Neural cell (in vitro differentiated cells): ENCODE data around the gene CADPS2. TPM values are rescaled to one million over a fixed set of nuclear protein-coding genes. Genes with fewer than 3 reads are reported as not detected.

Experiments
- H2AFZ ChIP-seq: fragments of 200-600, 300-800 bp; sonication (generic), shearing (Covaris generic); 2 replicates; pipeline ENCODE4 v1.6.0; 2014; ENCODE audit warnings: low read depth, mild to moderate bottlenecking, antibody characterized with exemption, low read length, moderate library complexity
- H3F3A ChIP-seq: fragments of 200-600 bp; shearing (Covaris generic); 2 replicates; pipeline ENCODE4 v1.6.1; 2016; ENCODE audit warnings: mild to moderate bottlenecking, moderate library complexity, mixed read lengths, antibody characterized with exemption, low read length; ENCODE audit not compliant: insufficient read depth, poor library complexity, severe bottlenecking
- H3K27ac ChIP-seq: fragments of 200-600, 300-800 bp; sonication (generic), shearing (Covaris generic); 2 replicates; pipeline ENCODE4 v1.5.1; 2014; ENCODE audit warnings: mild to moderate bottlenecking, low read length, moderate library complexity
- H3K27me3 ChIP-seq: fragments of 300-800, 200-600 bp; sonication (generic), shearing (Covaris generic); 2 replicates; pipeline ENCODE4 v1.6.0; 2014; ENCODE audit warnings: mild to moderate bottlenecking, low read depth, low read length, moderate library complexity; ENCODE audit not compliant: insufficient read depth
- H3K36me3 ChIP-seq: fragments of 300-800, 200-600 bp; sonication (generic), shearing (Covaris generic); 2 replicates; pipeline ENCODE4 v1.5.1; 2014; ENCODE audit warnings: mild to moderate bottlenecking, antibody characterized with exemption, low read length, moderate library complexity; ENCODE audit not compliant: insufficient read depth
- H3K4me2 ChIP-seq: fragments of 300-800, 200-600 bp; sonication (generic), shearing (Covaris generic); 2 replicates; pipeline ENCODE4 v1.6.0; 2014; ENCODE audit warnings: mild to moderate bottlenecking, low read length
- H3K4me3 ChIP-seq: fragments of 300-800, 200-600 bp; sonication (generic), shearing (Covaris generic); 2 replicates; pipeline ENCODE4 v1.5.1; 2014; ENCODE audit warnings: mild to moderate bottlenecking, low read length, moderate library complexity
- H3K79me2 ChIP-seq: fragments of 200-600 bp; shearing (Covaris generic); replicated peaks from 2 replicates; pipeline ENCODE4 v1.6.0; 2014; ENCODE audit warnings: mild to moderate bottlenecking, low read length, moderate library complexity; ENCODE audit not compliant: insufficient read depth
- H3K9ac ChIP-seq: fragments of 300-800, 200-600 bp; sonication (generic), shearing (Covaris generic); 2 replicates; pipeline ENCODE4 v1.6.1; 2016; ENCODE audit warnings: mild to moderate bottlenecking, low read length, mixed read lengths
- H3K9me2 ChIP-seq: fragments of 200-600 bp; shearing (Covaris generic); 2 replicates; pipeline ENCODE4 v1.6.1; 2016; ENCODE audit warnings: mild to moderate bottlenecking, low read length, mixed read lengths; ENCODE audit not compliant: insufficient read depth
- H3K9me3 ChIP-seq: fragments of 200-600, 300-800 bp; sonication (generic), shearing (Covaris generic); 2 replicates; pipeline ENCODE4 v1.6.1; 2016; ENCODE audit warnings: mild to moderate bottlenecking, mixed run types, low read length, moderate library complexity, mixed read lengths
- H4K20me1 ChIP-seq: fragments of 200-600 bp; shearing (Covaris generic); 2 replicates; pipeline ENCODE4 v1.6.1; 2016; ENCODE audit warnings: mild to moderate bottlenecking, mixed run types; ENCODE audit not compliant: insufficient read depth
- EP300 ChIP-seq: fragments of 450-650 bp; conservative IDR thresholded peaks from 2 replicates; pipeline ENCODE4 v1.6.1; 2014; ENCODE audit warnings: antibody characterized with exemption, mild to moderate bottlenecking, moderate library complexity; ENCODE audit not compliant: poor library complexity, severe bottlenecking
- EZH2 ChIP-seq: fragments of 200-600, 300-800 bp; shearing (Covaris generic), sonication (generic); IDR thresholded peaks from 2 replicates; pipeline ENCODE4 v1.6.1; 2014; ENCODE audit warnings: antibody characterized with exemption, low read length, borderline replicate concordance, mild to moderate bottlenecking; ENCODE audit not compliant: insufficient read depth, poor library complexity, severe bottlenecking
- MXI1 ChIP-seq: fragments of 450-650 bp; conservative IDR thresholded peaks from 2 replicates; pipeline ENCODE4 v1.6.1; 2014; ENCODE audit warnings: antibody characterized with exemption, mild to moderate bottlenecking; ENCODE audit not compliant: poor library complexity, severe bottlenecking
- POLR2AphosphoS5 ChIP-seq: IDR thresholded peaks from 2 replicates; pipeline ENCODE4 v1.6.1; 2012
- RAD21 ChIP-seq: fragments of 450-650 bp; conservative IDR thresholded peaks from 2 replicates; pipeline ENCODE4 v1.6.1; 2014; ENCODE audit warnings: antibody characterized with exemption, mild to moderate bottlenecking, moderate library complexity
- SMC3 ChIP-seq: fragments of 450-650 bp; conservative IDR thresholded peaks from 2 replicates; pipeline ENCODE4 v1.6.1; 2014; ENCODE audit warnings: antibody characterized with exemption, mild to moderate bottlenecking, moderate library complexity; ENCODE audit not compliant: poor library complexity
- TAF1 ChIP-seq: IDR thresholded peaks from 2 replicates; pipeline ENCODE4 v1.6.1; 2012; ENCODE audit warnings: low read depth
- polyA plus RNA-seq: library from polyadenylated mRNA; depleted of rRNA; stranded (reverse); fragments of >200 nt; gene quantifications from 2 replicates; pipeline ENCODE4 v1.2.3, GENCODE V29; 2014
- TF ChIP-seq, protein P1 (sequence below): fragments of 450-650 bp; IDR thresholded peaks from 2 replicates; pipeline ENCODE4 v1.5.1; 2014; ENCODE audit warnings: antibody characterized with exemption, mild to moderate bottlenecking, moderate library complexity; ENCODE audit not compliant: poor library complexity, severe bottlenecking
- TF ChIP-seq, protein P2 (sequence below): IDR thresholded peaks from 2 replicates; pipeline ENCODE4 v1.6.1; 2012; ENCODE audit warnings: borderline replicate concordance

Gene CADPS2
- polyA plus RNA-seq, 1 donor from 2014 or later = 5.9 TPM

DNA sequence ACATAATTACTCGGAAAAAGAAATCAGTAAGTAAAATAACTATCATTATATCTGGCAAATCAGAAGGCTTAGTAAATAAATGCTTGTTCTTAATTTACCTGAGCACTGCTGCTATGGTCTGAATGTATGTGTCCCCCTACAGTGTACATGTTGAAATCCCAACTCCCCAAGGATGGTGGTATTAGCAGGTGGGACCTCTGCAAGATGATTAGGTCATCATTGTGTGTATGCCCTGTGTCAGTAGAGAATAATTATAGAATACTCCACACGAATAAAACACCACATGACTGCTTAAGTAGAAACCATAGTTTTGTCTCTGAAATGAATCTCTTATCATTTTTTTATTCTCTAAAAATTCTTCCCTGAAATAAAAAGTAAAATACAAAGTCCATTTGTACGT lies 289.0 kb downstream of the CADPS2 start:
- TF ChIP-seq, protein P1, sequence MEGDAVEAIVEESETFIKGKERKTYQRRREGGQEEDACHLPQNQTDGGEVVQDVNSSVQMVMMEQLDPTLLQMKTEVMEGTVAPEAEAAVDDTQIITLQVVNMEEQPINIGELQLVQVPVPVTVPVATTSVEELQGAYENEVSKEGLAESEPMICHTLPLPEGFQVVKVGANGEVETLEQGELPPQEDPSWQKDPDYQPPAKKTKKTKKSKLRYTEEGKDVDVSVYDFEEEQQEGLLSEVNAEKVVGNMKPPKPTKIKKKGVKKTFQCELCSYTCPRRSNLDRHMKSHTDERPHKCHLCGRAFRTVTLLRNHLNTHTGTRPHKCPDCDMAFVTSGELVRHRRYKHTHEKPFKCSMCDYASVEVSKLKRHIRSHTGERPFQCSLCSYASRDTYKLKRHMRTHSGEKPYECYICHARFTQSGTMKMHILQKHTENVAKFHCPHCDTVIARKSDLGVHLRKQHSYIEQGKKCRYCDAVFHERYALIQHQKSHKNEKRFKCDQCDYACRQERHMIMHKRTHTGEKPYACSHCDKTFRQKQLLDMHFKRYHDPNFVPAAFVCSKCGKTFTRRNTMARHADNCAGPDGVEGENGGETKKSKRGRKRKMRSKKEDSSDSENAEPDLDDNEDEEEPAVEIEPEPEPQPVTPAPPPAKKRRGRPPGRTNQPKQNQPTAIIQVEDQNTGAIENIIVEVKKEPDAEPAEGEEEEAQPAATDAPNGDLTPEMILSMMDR = no peak
- TF ChIP-seq SMC3 (no peak), TAF1 (no peak), EP300 (no peak)
- Histone ChIP-seq H3K27me3 (no peaks in the 10 kb centered on the region), H3K9me2 (no peaks in the 10 kb centered on the region), H3F3A (no peaks in the 10 kb centered on the region), H3K4me3 (no peak overlapping the region), H4K20me1 (no peaks in the 10 kb centered on the region), H3K27ac (no peak overlapping the region), H3K79me2 (no peaks in the 10 kb centered on the region), H2AFZ (no peak overlapping the region), H3K9me3 (no peaks in the 10 kb centered on the region), H3K36me3 (no peaks in the 10 kb centered on the region), H3K4me2 (no peak overlapping the region), H3K9ac (no peak overlapping the region)

DNA sequence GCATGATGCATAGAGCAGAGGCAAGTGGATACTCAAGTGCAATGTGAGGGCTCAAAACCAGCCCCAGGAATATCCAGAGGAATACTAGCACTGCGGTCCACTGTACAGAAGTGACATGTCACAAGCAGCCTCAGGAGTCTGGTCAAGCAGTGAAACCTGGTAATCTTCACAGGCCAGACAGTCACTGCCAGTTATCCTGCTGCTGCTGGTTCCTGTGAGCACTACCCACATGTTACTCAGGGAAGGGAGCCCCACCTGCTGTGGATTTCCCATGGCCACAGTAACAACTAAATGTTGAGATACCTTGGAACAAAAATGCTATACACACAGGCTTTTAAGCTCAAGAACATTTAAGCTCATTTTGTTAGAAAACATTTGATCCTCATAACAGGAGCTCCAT lies 290.4 kb downstream of the CADPS2 start:
- Histone ChIP-seq H2AFZ (no peak overlapping the region), H3K27me3 (no peaks in the 10 kb centered on the region), H3K9me3 (no peaks in the 10 kb centered on the region), H4K20me1 (no peaks in the 10 kb centered on the region), H3K4me2 (no peak overlapping the region), H3F3A (no peaks in the 10 kb centered on the region), H3K4me3 (no peak overlapping the region), H3K9ac (no peak overlapping the region), H3K9me2 (no peaks in the 10 kb centered on the region), H3K79me2 (no peaks in the 10 kb centered on the region), H3K27ac (no peak overlapping the region), H3K36me3 (no peaks in the 10 kb centered on the region)
- TF ChIP-seq MXI1 (no peak), RAD21 (no peak), EZH2 (no peak), SMC3 (no peak), EP300 (no peak), POLR2AphosphoS5 (no peak), TAF1 (no peak)
- TF ChIP-seq, protein P1 = no peak
- TF ChIP-seq, protein P2, sequence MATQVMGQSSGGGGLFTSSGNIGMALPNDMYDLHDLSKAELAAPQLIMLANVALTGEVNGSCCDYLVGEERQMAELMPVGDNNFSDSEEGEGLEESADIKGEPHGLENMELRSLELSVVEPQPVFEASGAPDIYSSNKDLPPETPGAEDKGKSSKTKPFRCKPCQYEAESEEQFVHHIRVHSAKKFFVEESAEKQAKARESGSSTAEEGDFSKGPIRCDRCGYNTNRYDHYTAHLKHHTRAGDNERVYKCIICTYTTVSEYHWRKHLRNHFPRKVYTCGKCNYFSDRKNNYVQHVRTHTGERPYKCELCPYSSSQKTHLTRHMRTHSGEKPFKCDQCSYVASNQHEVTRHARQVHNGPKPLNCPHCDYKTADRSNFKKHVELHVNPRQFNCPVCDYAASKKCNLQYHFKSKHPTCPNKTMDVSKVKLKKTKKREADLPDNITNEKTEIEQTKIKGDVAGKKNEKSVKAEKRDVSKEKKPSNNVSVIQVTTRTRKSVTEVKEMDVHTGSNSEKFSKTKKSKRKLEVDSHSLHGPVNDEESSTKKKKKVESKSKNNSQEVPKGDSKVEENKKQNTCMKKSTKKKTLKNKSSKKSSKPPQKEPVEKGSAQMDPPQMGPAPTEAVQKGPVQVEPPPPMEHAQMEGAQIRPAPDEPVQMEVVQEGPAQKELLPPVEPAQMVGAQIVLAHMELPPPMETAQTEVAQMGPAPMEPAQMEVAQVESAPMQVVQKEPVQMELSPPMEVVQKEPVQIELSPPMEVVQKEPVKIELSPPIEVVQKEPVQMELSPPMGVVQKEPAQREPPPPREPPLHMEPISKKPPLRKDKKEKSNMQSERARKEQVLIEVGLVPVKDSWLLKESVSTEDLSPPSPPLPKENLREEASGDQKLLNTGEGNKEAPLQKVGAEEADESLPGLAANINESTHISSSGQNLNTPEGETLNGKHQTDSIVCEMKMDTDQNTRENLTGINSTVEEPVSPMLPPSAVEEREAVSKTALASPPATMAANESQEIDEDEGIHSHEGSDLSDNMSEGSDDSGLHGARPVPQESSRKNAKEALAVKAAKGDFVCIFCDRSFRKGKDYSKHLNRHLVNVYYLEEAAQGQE = no peak
